H1 (cell line): ENCODE results near the gene SART1. TPM values are rescaled to one million over a fixed set of nuclear protein-coding genes. Genes with fewer than 3 reads are reported as not detected.
A peak's percentile ranks its signal among the peaks of the same experiment; 100 is the strongest.

Source experiments
- CTCF ChIA-PET: fragments of 300-600 bp; sonication (Branson Sonifier 250); formaldehyde crosslinking; loops from one replicate; lab custom pipeline; 2021; ENCODE audit not compliant: partially characterized antibody; lab: Charles Lee
- POLR2A ChIA-PET: fragments of 300-600 bp; sonication (Branson Sonifier 250); formaldehyde crosslinking; loops from one replicate; lab custom pipeline; 2021; ENCODE audit warnings: inconsistent platforms; ENCODE audit not compliant: partially characterized antibody; lab: Charles Lee
- DNase-seq, 2 experiments: peaks; one replicate each; pipeline versions ENCODE4 v3.0.0 to v3.0.0-alpha.2; 2010 to 2022; ENCODE audit warnings: low spot score in 2 of 2, low read depth in 1 of 2, mixed read lengths in 1 of 2
- FAIRE-seq: peaks from 2 replicates; lab custom pipeline; 2011; peaks lifted over from hg19 to GRCh38; lab: Jason Lieb, UNC
- H2AFZ ChIP-seq: 2 replicates; pipeline ENCODE4 v1.8.1; 2012; ENCODE audit warnings: low read length, inconsistent platforms
- H2AK5ac ChIP-seq: 2 replicates; pipeline ENCODE4 v1.6.1; 2013; ENCODE audit warnings: low read depth, low read length
- H2BK120ac ChIP-seq: replicated peaks from 2 replicates; pipeline ENCODE3; 2013; ENCODE audit warnings: low read depth, low read length, inconsistent platforms
- H2BK12ac ChIP-seq: 2 replicates; pipeline ENCODE4 v1.6.1; 2013; ENCODE audit warnings: low read depth, low read length
- H2BK15ac ChIP-seq: 2 replicates; pipeline ENCODE4 v1.6.1; 2013; ENCODE audit warnings: low read length
- H2BK20ac ChIP-seq: 2 replicates; pipeline ENCODE4 v1.6.1; 2013; ENCODE audit warnings: low read length
- H2BK5ac ChIP-seq: 2 replicates; pipeline ENCODE4 v1.6.1; 2013; ENCODE audit warnings: low read depth, low read length
- H3K14ac ChIP-seq: 2 replicates; pipeline ENCODE4 v1.6.1; 2013; ENCODE audit warnings: inconsistent platforms; ENCODE audit not compliant: insufficient read length
- H3K18ac ChIP-seq: 2 replicates; pipeline ENCODE4 v1.6.1; 2013; ENCODE audit warnings: low read length; ENCODE audit errors: extremely low read depth
- H3K23ac ChIP-seq: 2 replicates; pipeline ENCODE4 v1.6.1; 2013; ENCODE audit warnings: inconsistent platforms; ENCODE audit not compliant: insufficient read length
- H3K23me2 ChIP-seq: 2 replicates; pipeline ENCODE4 v1.6.1; 2013; ENCODE audit warnings: low read depth, low read length
- H3K27ac ChIP-seq: 2 replicates; pipeline ENCODE4 v1.6.1; 2011; ENCODE audit warnings: low read depth, low read length, inconsistent platforms
- H3K27me3 ChIP-seq, 4 experiments: replicated peaks in 1 of 4; 1 replicate in 1 of 4; 2 replicates in 3 of 4; pipeline versions ENCODE4 v1.6.1 to v1.8.1; 2011 to 2013; ENCODE audit warnings: low read length in 3 of 4, mild to moderate bottlenecking in 3 of 4, inconsistent platforms in 2 of 4, mixed read lengths in 2 of 4, moderate library complexity in 1 of 4; ENCODE audit not compliant: control insufficient read depth in 3 of 4, insufficient read depth in 3 of 4; ENCODE audit errors: extremely low read depth in 1 of 4
- H3K36me3 ChIP-seq, 4 experiments: 2 replicates each; pipeline versions ENCODE4 v1.6.1 to v1.8.1; 2011 to 2013; ENCODE audit warnings: mild to moderate bottlenecking in 4 of 4, low read length in 3 of 4, moderate library complexity in 2 of 4, control low read depth in 1 of 4, inconsistent platforms in 1 of 4; ENCODE audit not compliant: insufficient read depth in 4 of 4, control insufficient read depth in 2 of 4
- H3K4ac ChIP-seq: replicated peaks from 2 replicates; pipeline ENCODE3; 2013; ENCODE audit warnings: low read length, low read depth, mixed read lengths, inconsistent platforms; ENCODE audit not compliant: insufficient read length
- H3K4me1 ChIP-seq, 4 experiments: replicated peaks in 1 of 4; 1 replicate in 1 of 4; 2 replicates in 3 of 4; pipeline versions ENCODE4 v1.6.1 to v1.8.1; 2011 to 2013; ENCODE audit warnings: low read length in 3 of 4, inconsistent platforms in 2 of 4, mixed read lengths in 1 of 4; ENCODE audit not compliant: insufficient read depth in 4 of 4, control insufficient read depth in 3 of 4
- H3K4me2 ChIP-seq, 2 experiments: 2 replicates each; pipeline versions ENCODE4 v1.6.1 to v1.8.1; 2011 to 2013; ENCODE audit warnings: low read depth in 2 of 2, low read length in 2 of 2, control low read depth in 1 of 2, inconsistent platforms in 1 of 2, mild to moderate bottlenecking in 1 of 2; ENCODE audit not compliant: insufficient read depth in 1 of 2
- H3K4me3 ChIP-seq, 4 experiments: fragments of 200-600, 300-600 bp in 1 of 4; sonication (generic), shearing (Covaris generic), sonication (Bioruptor Twin) in 1 of 4; 2 replicates each; pipeline versions ENCODE4 v1.5.1 to v1.8.1; 2011 to 2016; ENCODE audit warnings: low read length in 4 of 4, low read depth in 3 of 4, control low read depth in 2 of 4, inconsistent platforms in 2 of 4, mild to moderate bottlenecking in 2 of 4, mixed read lengths in 1 of 4, moderate library complexity in 1 of 4; ENCODE audit not compliant: insufficient read depth in 2 of 4; ENCODE audit errors: extremely low read depth in 1 of 4
- H3K56ac ChIP-seq: replicated peaks from 2 replicates; pipeline ENCODE3; 2013; ENCODE audit warnings: low read depth, mild to moderate bottlenecking, mixed read lengths, low read length, inconsistent platforms; ENCODE audit not compliant: insufficient read length
- H3K79me1 ChIP-seq: 2 replicates; pipeline ENCODE4 v1.6.1; 2013; ENCODE audit warnings: low read depth, low read length, control low read depth
- H3K79me2 ChIP-seq, 2 experiments: 2 replicates each; pipeline versions ENCODE4 v1.6.1 to v1.8.1; 2012 to 2013; ENCODE audit warnings: low read length in 2 of 2, mild to moderate bottlenecking in 2 of 2, inconsistent platforms in 1 of 2; ENCODE audit not compliant: insufficient read depth in 2 of 2, control insufficient read depth in 1 of 2
- H3K9ac ChIP-seq, 4 experiments: replicated peaks in 1 of 4; 1 replicate in 1 of 4; 2 replicates in 3 of 4; pipeline versions ENCODE4 v1.6.1 to v1.8.1; 2011 to 2013; ENCODE audit warnings: low read depth in 3 of 4, low read length in 3 of 4, control low read depth in 2 of 4, mild to moderate bottlenecking in 2 of 4, moderate library complexity in 2 of 4, inconsistent platforms in 1 of 4; ENCODE audit errors: extremely low read depth in 1 of 4
- H3K9me3 ChIP-seq, 2 experiments: 2 replicates each; pipeline versions ENCODE4 v1.6.1 to v1.8.1; 2012 to 2013; ENCODE audit warnings: mild to moderate bottlenecking in 2 of 2, moderate library complexity in 2 of 2, control low read depth in 1 of 2, inconsistent platforms in 1 of 2, low read depth in 1 of 2, low read length in 1 of 2, mixed read lengths in 1 of 2; ENCODE audit not compliant: insufficient read depth in 2 of 2
- H4K20me1 ChIP-seq, 2 experiments: replicated peaks in 1 of 2; 2 replicates each; pipeline versions ENCODE3 to v1.8.1; 2011 to 2013; ENCODE audit warnings: inconsistent platforms in 2 of 2, low read length in 2 of 2, mild to moderate bottlenecking in 1 of 2; ENCODE audit not compliant: insufficient read depth in 2 of 2, control insufficient read depth in 1 of 2
- H4K5ac ChIP-seq: 2 replicates; pipeline ENCODE4 v1.6.1; 2013; ENCODE audit warnings: low read length, low read depth, mixed read lengths, inconsistent platforms; ENCODE audit not compliant: insufficient read length
- H4K8ac ChIP-seq: 2 replicates; pipeline ENCODE4 v1.8.0; 2013; ENCODE audit warnings: mild to moderate bottlenecking, moderate library complexity, low read length, inconsistent platforms; ENCODE audit not compliant: insufficient read depth; ENCODE audit errors: extremely low read depth
- H4K91ac ChIP-seq: replicated peaks from 2 replicates; pipeline ENCODE3; 2013; ENCODE audit warnings: low read length, mixed read lengths, inconsistent platforms; ENCODE audit not compliant: insufficient read length
- EZH2 ChIP-seq: fragments of 200-600 bp; sonication (generic); IDR thresholded peaks from 2 replicates; pipeline ENCODE4 v1.7.1; 2012; ENCODE audit warnings: low read depth, mild to moderate bottlenecking, moderate library complexity, low read length, inconsistent platforms; ENCODE audit not compliant: severe bottlenecking
- POU5F1 ChIP-seq: IDR thresholded peaks from 2 replicates; pipeline ENCODE4 v1.6.1; 2011; ENCODE audit warnings: low read depth, mild to moderate bottlenecking, low read length, moderate library complexity
- WGBS, 2 experiments: shearing (Covaris generic) in 1 of 2; methylation state at CpG; one replicate each; pipeline versions ENCODE4 v1.1.6 to v1.1.7; 2013 to 2015; ENCODE audit warnings: low lambda C conversion rate in 2 of 2, mixed read lengths in 2 of 2, inconsistent platforms in 1 of 2, low coverage in 1 of 2, missing lambda C conversion rate in 1 of 2; ENCODE audit not compliant: insufficient replicate concordance in 2 of 2, insufficient coverage in 1 of 2, insufficient read length in 1 of 2; ENCODE audit errors: extremely low coverage in 1 of 2, missing lambda C conversion rate in 1 of 2; 5-methylcytosine and 5-hydroxymethylcytosine counted together
- polyA plus RNA-seq, 7 experiments: library from polyadenylated mRNA; depleted of rRNA in 3 of 7; stranded (reverse) in 5 of 7; unstranded in 2 of 7; fragments of >200 nt in 5 of 7; fragments of 200-250 nt in 2 of 7; gene quantifications; 1 replicate in 5 of 7; 2 replicates in 1 of 7; 4 replicates in 1 of 7; pipeline versions ENCODE4 v1.2.1 to v1.2.3, GENCODE V29; 2011 to 2013; ENCODE audit warnings: missing spikeins in 2 of 7, mixed read lengths in 2 of 7
- total RNA-seq: library from RNA; stranded (reverse); fragmentation: NEBNext Ultra II Directional; extraction: Animal tissue kit (Norgen Biotek cat#: 25700); gene quantifications from 2 replicates; pipeline ENCODE4 v1.2.1, GENCODE V29; 2021

The SART1 gene
- total and polyA plus RNA-seq, 2 of the 8 experiments (the other 6 are each of a cell fraction or from before 2014, with no cell fraction given), result 9.7 to 46.1 TPM

- no peak within 1 kb of the TSS for H2BK12ac ChIP-seq
- H3K27me3 ChIP-seq, result no peaks in the 10 kb centered on the region
- WGBS, 2 experiments, result 3% methylated on average over 43 of the region's 55 CpGs; no CpG with 5 or more reads in 1 of the 2 experiments
- peak within 1 kb of the TSS; percentile 82 for H3K56ac ChIP-seq
- DNase-seq (peak; percentile 81 to 94), FAIRE-seq (no peak)
- H3K23ac ChIP-seq, result no peak within 1 kb of the TSS
- H3K79me1 ChIP-seq, result peaks cover 8% of the 10 kb centered on the region
- H3K23me2 ChIP-seq, result peaks cover 2% of the 10 kb centered on the region; the same call in 1 of the 2 replicates
- H3K14ac ChIP-seq, result no peak within 1 kb of the TSS
- H4K20me1 ChIP-seq, result peaks cover 6 to 11% of the 10 kb centered on the region in 2 experiments
- H2BK15ac ChIP-seq, result peak within 1 kb of the TSS; percentile 99; the same call in 1 of the 2 replicates
- peak within 1 kb of the TSS; percentile 75 to 83 for H3K4me2 ChIP-seq
- H3K27ac ChIP-seq, result peak within 1 kb of the TSS; percentile 87
- H3K36me3 ChIP-seq, result peaks cover 16 to 43% (median 30%) of the 10 kb centered on the region in 4 experiments
- H4K8ac ChIP-seq, result peak within 1 kb of the TSS; percentile 99
- H2BK120ac ChIP-seq, result no peak within 1 kb of the TSS
- H3K4me3 ChIP-seq, result peak within 1 kb of the TSS; percentile 67 to 99 (median 94)
- H4K91ac ChIP-seq, result peak within 1 kb of the TSS; percentile 72
- no peak within 1 kb of the TSS for H2AK5ac ChIP-seq
- peaks cover 0 to 25% of the 10 kb centered on the region in 2 experiments; a peak in 2 of 4 replicates for H3K79me2 ChIP-seq
- H4K5ac ChIP-seq, result peak within 1 kb of the TSS; percentile 22
- H2BK20ac ChIP-seq, result no peak within 1 kb of the TSS
- peak within 1 kb of the TSS; percentile 74 for H2AFZ ChIP-seq
- H3K4me1 ChIP-seq, result peaks cover 0 to 10% (median 5%) of the 10 kb centered on the region in 4 experiments; a peak in 5 of 7 replicates
- CTCF ChIA-PET, result interaction anchor here (1.0 to 1.9 kb wide), 7 partner anchors 20 to 142 kb away, joined by 4 to 5 read pairs (median 4); partner anchors contain the start of genes CCDC85B, FIBP and MUS81
- POLR2A ChIA-PET, result interaction anchor here (0.5 to 1.8 kb wide), 18 partner anchors 10 to 370 kb away, joined by 3 to 15 read pairs (median 4); partner anchors contain the start of genes CST6, FIBP, MUS81 and SF3B2
- H3K18ac ChIP-seq, result peak within 1 kb of the TSS; percentile 85; the same call in 1 of the 2 replicates
- peak within 1 kb of the TSS; percentile 56 to 86 (median 82) for H3K9ac ChIP-seq
- H3K4ac ChIP-seq, result peak within 1 kb of the TSS; percentile 34
- H2BK5ac ChIP-seq, result peak within 1 kb of the TSS; percentile 76; the same call in 1 of the 2 replicates
- H3K9me3 ChIP-seq, result no peaks in the 10 kb centered on the region
- TF ChIP-seq POU5F1 (no peak), EZH2 (no peak)
Measured at GRCh38 chr11:66001942-66002647, 40.6 kb downstream of the SART1 start, which contains the start of the genes BANF1 and EIF1AD. TSS of gene BANF1 (plus strand) at chr11:66002503. CDS start at chr11:66003251, 748 bp downstream. TSS of gene EIF1AD (minus strand) at chr11:66002157. CDS start at chr11:66000389, 1,768 bp downstream.
